Measurements from ENCODE around the gene DRAM1.

DRAM1 gene

DNA sequence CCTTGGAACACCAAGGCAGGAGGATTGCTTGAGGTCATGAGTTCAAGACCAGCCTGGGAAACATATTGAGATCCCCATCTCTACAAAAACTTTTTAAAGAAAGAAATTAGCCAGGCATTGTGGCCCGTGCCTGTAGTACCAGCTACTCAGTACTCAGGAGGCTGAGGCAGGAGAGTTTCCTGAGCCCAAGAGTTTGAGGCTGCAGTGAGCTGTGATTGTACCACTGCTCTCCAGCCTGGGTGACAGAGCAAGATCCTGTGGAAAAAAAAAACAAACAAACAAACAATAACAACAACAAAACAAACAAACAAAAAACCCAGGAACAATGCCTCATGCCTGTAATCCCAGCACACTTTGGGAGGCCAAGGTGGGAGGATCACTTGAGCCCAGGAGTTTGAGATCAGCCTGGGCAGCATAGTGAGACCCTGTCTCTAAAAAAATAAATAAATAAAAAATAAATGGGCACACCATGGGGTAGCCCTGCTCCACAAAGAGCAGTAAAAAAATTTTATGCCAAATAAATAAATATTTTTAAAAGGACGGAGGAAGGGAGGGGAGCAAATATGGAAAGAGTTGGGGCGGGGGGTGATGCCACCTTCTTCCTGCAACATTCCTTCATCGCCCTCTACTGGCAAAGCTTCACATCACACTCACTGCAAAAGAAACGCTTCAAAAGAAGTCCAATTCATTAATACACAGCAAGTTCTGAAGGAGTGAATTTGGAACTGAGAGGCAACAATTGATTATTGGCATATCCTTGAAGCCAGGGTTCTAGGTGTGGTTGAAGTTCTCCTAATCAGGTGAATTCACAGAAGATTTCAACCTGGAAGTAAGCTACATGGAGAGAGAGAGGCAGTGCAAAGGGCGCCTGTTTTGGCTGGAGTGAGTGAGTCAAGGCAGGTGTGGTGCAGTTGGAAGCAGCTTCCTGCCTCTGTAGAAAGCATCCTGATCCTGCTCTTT lies 37.8 kb upstream of the DRAM1 start:
- Histone ChIP-seq H3K27ac (peak overlapping the region in 10 of 11 experiments; percentile 6 to 64 (median 53); a peak in 15 of 22 replicates), H3K27me3 (no peaks in the 10 kb centered on the region), H3K9ac (peak overlapping the region in 4 of 11 experiments; percentile 5 to 21 (median 8); a peak in 3 of 22 replicates), H3K4me3 (no peak overlapping the region), H3K36me3 (no peaks in the 10 kb centered on the region), H3K9me3 (replicated peaks in 1 of 11) (no peaks in the 10 kb centered on the region), H4K20me1 (no peaks in the 10 kb centered on the region), H3K4me2 (peak overlapping the region; percentile 49 to 78 (median 68)), H3K4me1 (peaks cover 17 to 53% (median 23%) of the 10 kb centered on the region in 10 experiments)
- no peak for TF ChIP-seq Cebpa-rat (IDR thresholded peaks at IDR 0.05)

GRCh38 chr12:101841069-101841468 lies 36.3 kb upstream of the DRAM1 start:
- H3K27me3 ChIP-seq = no peaks in the 10 kb centered on the region
- TF ChIP-seq Cebpa-rat (IDR thresholded peaks at IDR 0.05) = no peak
- H4K20me1 ChIP-seq = no peaks in the 10 kb centered on the region
- H3K9ac ChIP-seq = no peak overlapping the region
- no peak overlapping the region for H3K4me2 ChIP-seq
- H3K27ac ChIP-seq = no peak overlapping the region
- H3K36me3 ChIP-seq = no peaks in the 10 kb centered on the region
- peaks cover 17 to 55% (median 23%) of the 10 kb centered on the region in 10 experiments for H3K4me1 ChIP-seq
- no peaks in the 10 kb centered on the region for H3K9me3 ChIP-seq (replicated peaks in 1 of 11)
- H3K4me3 ChIP-seq = no peak overlapping the region

DNA sequence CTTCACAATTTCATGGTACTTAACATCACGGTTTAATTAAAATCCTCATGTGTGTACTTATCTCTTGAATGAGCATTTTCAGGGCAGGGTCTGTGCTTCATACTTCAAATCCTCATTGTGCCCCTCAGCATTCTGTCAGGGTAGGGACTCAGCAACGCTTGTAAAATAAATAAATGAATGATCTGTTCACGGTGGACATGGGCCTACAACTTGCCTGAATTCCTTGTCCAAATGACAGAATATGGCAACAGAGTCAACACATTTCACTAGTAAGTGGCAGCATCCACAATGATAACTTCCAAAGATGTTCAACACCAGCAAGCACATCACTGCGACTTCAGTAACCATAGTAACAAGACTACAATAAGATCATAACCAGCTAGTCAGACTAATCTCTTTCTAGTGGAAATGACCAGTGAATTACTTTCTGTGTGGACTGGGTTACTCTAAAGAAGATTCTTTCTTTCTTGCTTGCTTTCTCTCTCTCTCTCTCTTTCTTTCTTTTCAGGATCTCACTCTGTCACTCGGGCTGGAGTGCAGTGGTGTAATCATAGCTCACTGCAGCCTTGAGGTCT lies 32.2 kb upstream of the DRAM1 start:
- Histone ChIP-seq H3K4me2 (no peak overlapping the region), H3K4me3 (no peak overlapping the region), H4K20me1 (no peaks in the 10 kb centered on the region), H3K9ac (no peak overlapping the region), H3K27me3 (no peaks in the 10 kb centered on the region), H3K27ac (no peak overlapping the region), H3K4me1 (peaks cover 0 to 40% (median under 1%) of the 10 kb centered on the region in 10 experiments; a peak in 10 of 20 replicates), H3K9me3 (replicated peaks in 1 of 11) (no peaks in the 10 kb centered on the region), H3K36me3 (no peaks in the 10 kb centered on the region)
- TF ChIP-seq Cebpa-rat (IDR thresholded peaks at IDR 0.05) = no peak

GRCh38 chr12:101847325-101847724 lies 30.1 kb upstream of the DRAM1 start:
- Histone ChIP-seq H3K4me1 (peaks cover 0 to 47% (median 5%) of the 10 kb centered on the region in 10 experiments; a peak in 11 of 20 replicates), H3K9me3 (replicated peaks in 1 of 11) (no peaks in the 10 kb centered on the region), H3K36me3 (no peaks in the 10 kb centered on the region), H3K4me2 (no peak overlapping the region; a peak in 1 of 22 replicates), H3K4me3 (no peak overlapping the region), H4K20me1 (no peaks in the 10 kb centered on the region), H3K9ac (no peak overlapping the region), H3K27ac (no peak overlapping the region), H3K27me3 (no peaks in the 10 kb centered on the region)
- no peak for TF ChIP-seq Cebpa-rat (IDR thresholded peaks at IDR 0.05)

- Histone ChIP-seq H3K4me2 (peak overlapping the region in 5 of 11 experiments; percentile 10 to 66 (median 44); a peak in 6 of 22 replicates), H3K9ac (no peak overlapping the region), H3K4me1 (peaks cover 8 to 66% (median 16%) of the 10 kb centered on the region in 10 experiments; a peak in 19 of 20 replicates), H3K4me3 (no peak overlapping the region), H3K27ac (peak overlapping the region in 3 of 11 experiments; percentile 25 to 53 (median 26); a peak in 3 of 22 replicates), H4K20me1 (no peaks in the 10 kb centered on the region), H3K9me3 (replicated peaks in 1 of 11) (no peaks in the 10 kb centered on the region; a peak in 1 of 22 replicates), H3K27me3 (no peaks in the 10 kb centered on the region), H3K36me3 (no peaks in the 10 kb centered on the region)
- TF ChIP-seq Cebpa-rat (IDR thresholded peaks at IDR 0.05) = no peak
Measured at GRCh38 chr12:101850199-101850598, 27.2 kb upstream of the DRAM1 start.

- H3K4me3 ChIP-seq = no peak overlapping the region
- peaks cover 0 to 12% (median 0%) of the 10 kb centered on the region in 11 experiments; a peak in 7 of 22 replicates for H3K9me3 ChIP-seq (replicated peaks in 1 of 11)
- no peak overlapping the region for H3K9ac ChIP-seq
- H3K4me2 ChIP-seq = peak overlapping the region in 1 of 11 experiments; percentile 66; a peak in 1 of 22 replicates
- peaks cover 17 to 86% (median 38%) of the 10 kb centered on the region in 10 experiments; a peak in 19 of 20 replicates for H3K4me1 ChIP-seq
- H3K27ac ChIP-seq = no peak overlapping the region
- no peaks in the 10 kb centered on the region for H3K27me3 ChIP-seq
- no peaks in the 10 kb centered on the region for H4K20me1 ChIP-seq
- no peaks in the 10 kb centered on the region for H3K36me3 ChIP-seq
- no peak for TF ChIP-seq Cebpa-rat (IDR thresholded peaks at IDR 0.05)
Measured at GRCh38 chr12:101852998-101853397, 24.4 kb upstream of the DRAM1 start.

GRCh38 chr12:101854747-101855146 lies 22.6 kb upstream of the DRAM1 start:
- no peaks in the 10 kb centered on the region for H4K20me1 ChIP-seq
- peaks cover 0 to 12% (median 0%) of the 10 kb centered on the region in 11 experiments; a peak in 7 of 22 replicates for H3K9me3 ChIP-seq (replicated peaks in 1 of 11)
- peak overlapping the region; percentile 33 to 76 (median 52); a peak in 20 of 22 replicates for H3K4me2 ChIP-seq
- peaks cover 17 to 99% (median 38%) of the 10 kb centered on the region in 10 experiments; a peak in 19 of 20 replicates for H3K4me1 ChIP-seq
- H3K4me3 ChIP-seq = no peak overlapping the region
- H3K36me3 ChIP-seq = no peaks in the 10 kb centered on the region
- H3K9ac ChIP-seq = no peak overlapping the region
- H3K27me3 ChIP-seq = no peaks in the 10 kb centered on the region
- peak overlapping the region; percentile 1 to 86 (median 50); a peak in 17 of 22 replicates for H3K27ac ChIP-seq
- TF ChIP-seq Cebpa-rat (IDR thresholded peaks at IDR 0.05) = no peak

GRCh38 chr12:101855364-101855884 lies 22.0 kb upstream of the DRAM1 start:
- Histone ChIP-seq H3K4me3 (no peak overlapping the region), H3K27ac (peak overlapping the region; percentile 1 to 86 (median 50); a peak in 20 of 22 replicates), H3K36me3 (no peaks in the 10 kb centered on the region), H3K9ac (peak overlapping the region in 1 of 11 experiments; percentile 27; a peak in 1 of 22 replicates), H3K4me2 (peak overlapping the region; percentile 33 to 76 (median 52)), H3K27me3 (no peaks in the 10 kb centered on the region), H3K9me3 (replicated peaks in 1 of 11) (peaks cover 0 to 12% (median 0%) of the 10 kb centered on the region in 11 experiments; a peak in 7 of 22 replicates), H3K4me1 (peaks cover 17 to 100% (median 37%) of the 10 kb centered on the region in 10 experiments; a peak in 19 of 20 replicates), H4K20me1 (no peaks in the 10 kb centered on the region)
- no peak for TF ChIP-seq Cebpa-rat (IDR thresholded peaks at IDR 0.05)

Data from BLaER1 treated with 17β-estradiol and CSF1 and Interleukin-3, amounts not matched to agents 10 nM and 100 nM (cell line).